Gastroesophageal sphincter (tissue), 4 donors: ENCODE results near the gene AXIN1. TPM values are rescaled to one million over a fixed set of nuclear protein-coding genes. Genes with fewer than 3 reads are reported as not detected.
"Not testable (repeated sequence)": the region's sequence is repeated elsewhere in the genome, so short reads cannot be mapped to it uniquely, and the experiment has no call there.

Source experiments
- ATAC-seq: fragments of 150-250 bp; one replicate; pipeline ENCODE4 v1.9.1; 2016; ENCODE audit warnings: mild to moderate bottlenecking, moderate library complexity
- H3K27ac ChIP-seq, 4 donors: fragments of 200-600 bp; sonication (generic) in 3 of 4; 1 replicate in 3 of 4; 2 replicates in 1 of 4; pipeline ENCODE4 v1.5.1; 2016 to 2019
- H3K27me3 ChIP-seq: fragments of 200-600 bp; sonication (generic); one replicate; pipeline ENCODE4 v1.5.1; 2019
- H3K36me3 ChIP-seq, 2 donors: fragments of 200-600 bp; sonication (generic); one replicate each; pipeline ENCODE4 v1.5.1; 2019; ENCODE audit warnings: control low read depth in 1 of 2
- H3K4me1 ChIP-seq, 3 donors: fragments of 200-600 bp; sonication (generic); 1 replicate in 2 of 3; 2 replicates in 1 of 3; pipeline ENCODE4 v1.5.1; 2016 to 2019; ENCODE audit warnings: control low read depth in 2 of 3
- H3K4me3 ChIP-seq, 2 donors: fragments of 200-600 bp; sonication (generic); one replicate each; pipeline ENCODE4 v1.5.1; 2019; ENCODE audit warnings: mild to moderate bottlenecking in 1 of 2, moderate library complexity in 1 of 2
- H3K9me3 ChIP-seq, 3 donors: fragments of 200-600 bp; sonication (generic); one replicate each; pipeline ENCODE4 v1.5.1; 2017 to 2019; ENCODE audit warnings: control low read depth in 2 of 3
- CTCF ChIP-seq, 4 experiments: fragments of 200-600 bp in 2 of 4; fragments of 450-650 bp in 2 of 4; sonication (generic) in 1 of 4; IDR thresholded peaks; one replicate each; pipeline ENCODE4 v1.5.1; 2017 to 2019; ENCODE audit warnings: antibody characterized with exemption in 4 of 4, mild to moderate bottlenecking in 2 of 4, moderate library complexity in 2 of 4
- EP300 ChIP-seq: sonication (generic); formaldehyde crosslinking; IDR thresholded peaks from one replicate; pipeline ENCODE4 v1.6.1; 2017; ENCODE audit warnings: antibody characterized with exemption, mild to moderate bottlenecking
- POLR2A ChIP-seq, 2 donors: fragments of 450-650 bp; IDR thresholded peaks; one replicate each; pipeline ENCODE4 v1.6.1; 2017; ENCODE audit warnings: antibody characterized with exemption in 2 of 2, mild to moderate bottlenecking in 2 of 2, moderate library complexity in 1 of 2
- POLR2AphosphoS5 ChIP-seq: sonication (generic); formaldehyde crosslinking; IDR thresholded peaks from one replicate; pipeline ENCODE4 v1.6.1; 2017; ENCODE audit warnings: antibody characterized with exemption
- WGBS, 2 donors: methylation state at CpG; one replicate each; pipeline ENCODE4 v1.1.5; 2018; ENCODE audit warnings: low coverage in 1 of 2; 5-methylcytosine and 5-hydroxymethylcytosine counted together
- total RNA-seq, 4 donors: library from RNA; depleted of rRNA; stranded (reverse); fragments of >200 nt; gene quantifications; one replicate each; pipeline ENCODE4 v1.1.0, GENCODE V29; 2016

Gene AXIN1
- total RNA-seq, 4 donors from 2014 or later = 26.0 to 58.8 (median 32.9) TPM

- H3K27me3 ChIP-seq = no peaks in the 10 kb centered on the region
- peaks cover 0 to 48% (median 4%) of the 10 kb centered on the region in 3 donors for H3K4me1 ChIP-seq
- no peaks in the 10 kb centered on the region for H3K9me3 ChIP-seq
- no peak overlapping the region for H3K27ac ChIP-seq
- H3K36me3 ChIP-seq = peaks cover 0 to 7% of the 10 kb centered on the region in 2 donors
- no peak for ATAC-seq
- H3K4me3 ChIP-seq = no peak overlapping the region
- WGBS, 2 donors = 40% methylated on average over 3 of the region's 6 CpGs; no CpG with 5 or more reads in 1 of the 2 donors
- TF ChIP-seq CTCF (IDR thresholded peaks at IDR 0.05) (no peak), POLR2AphosphoS5 (no peak), EP300 (no peak), POLR2A (IDR thresholded peaks at IDR 0.05) (no peak)
Observed at GRCh38 chr16:333406-334094, 19.0 kb downstream of the AXIN1 start.

- not testable (repeated sequence) for ATAC-seq, H3K27me3 ChIP-seq, H3K36me3 ChIP-seq, H3K4me3 ChIP-seq, H3K9me3 ChIP-seq, H3K27ac ChIP-seq
- peaks cover 0 to 57% (median 12%) of the 10 kb centered on the region in 3 donors for H3K4me1 ChIP-seq
- WGBS, 2 donors = 45 to 61% methylated on average over 4 to 6 of the region's 6 CpGs
Observed at GRCh38 chr16:331181-331814, 21.2 kb downstream of the AXIN1 start.

- no peak for TF ChIP-seq CTCF (IDR thresholded peaks at IDR 0.05)
- no peak for TF ChIP-seq EP300
- TF ChIP-seq POLR2AphosphoS5 = no peak
- TF ChIP-seq POLR2A (IDR thresholded peaks at IDR 0.05) = no peak
- ATAC-seq = no peak
- H3K4me3 ChIP-seq = no peak overlapping the region
- 86 to 88% methylated on average over 2 of the region's 2 CpGs for WGBS, 2 donors
- no peak overlapping the region for H3K27ac ChIP-seq
- peaks cover 0 to 7% of the 10 kb centered on the region in 2 donors for H3K36me3 ChIP-seq
- peaks cover 0 to 60% (median 12%) of the 10 kb centered on the region in 3 donors for H3K4me1 ChIP-seq
- H3K9me3 ChIP-seq = no peaks in the 10 kb centered on the region
- no peaks in the 10 kb centered on the region for H3K27me3 ChIP-seq
Observed at GRCh38 chr16:330741-331140, 21.8 kb downstream of the AXIN1 start.

- Histone ChIP-seq H3K36me3 (peaks cover 0 to 3% of the 10 kb centered on the region in 2 donors), H3K27me3 (no peaks in the 10 kb centered on the region), H3K27ac (peak overlapping the region in 1 of 4 donors; percentile 7), H3K4me3 (peak overlapping the region in 1 of 2 donors; percentile 18), H3K4me1 (peaks cover 0 to 63% (median 9%) of the 10 kb centered on the region in 3 donors), H3K9me3 (no peaks in the 10 kb centered on the region)
- no peak for TF ChIP-seq POLR2A (IDR thresholded peaks at IDR 0.05)
- TF ChIP-seq EP300 = no peak
- TF ChIP-seq CTCF (IDR thresholded peaks at IDR 0.05) = no peak
- no peak for TF ChIP-seq POLR2AphosphoS5
- no peak for ATAC-seq
- WGBS, 2 donors = 88 to 93% methylated on average over 10 to 12 of the region's 28 CpGs
Observed at GRCh38 chr16:325375-326145, 27.0 kb downstream of the AXIN1 start.
